LNCaP clone FGC (cell line): ENCODE data around the gene SERPINA6.

Experiments used
- DNase-seq: peaks from one replicate; pipeline ENCODE4 v3.0.0-alpha.2; 2011; ENCODE audit warnings: low read depth
- H3K4me3 ChIP-seq: 2 replicates; pipeline ENCODE4 v1.5.1; 2011; ENCODE audit warnings: mild to moderate bottlenecking, low read depth, low read length, control low read depth
- TF ChIP-seq, protein P1 (sequence below): IDR thresholded peaks from 2 replicates; pipeline ENCODE4 v1.5.1; 2012; ENCODE audit warnings: mild to moderate bottlenecking; ENCODE audit not compliant: control insufficient read depth, insufficient read depth; ENCODE audit errors: extremely low read depth

Gene SERPINA6

DNA sequence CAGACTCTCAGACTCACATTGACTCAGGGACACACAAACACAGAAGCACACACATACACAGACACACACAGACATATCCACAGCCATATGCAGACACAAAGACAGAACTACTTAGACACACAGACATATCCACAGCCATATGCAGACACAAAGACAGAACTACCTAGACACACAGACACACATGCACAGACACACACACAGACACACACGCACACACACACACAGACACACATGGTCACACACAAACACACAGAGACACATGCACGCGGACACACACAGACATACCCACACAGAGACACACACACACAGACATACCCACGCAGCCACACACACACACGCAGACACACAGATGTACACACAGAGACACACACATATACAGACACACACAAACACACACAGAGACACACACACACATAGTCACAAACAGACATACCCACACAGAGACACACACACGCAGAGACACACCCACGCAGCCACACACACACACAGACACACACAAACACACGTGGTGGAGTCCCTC is 39.5 kb upstream of the SERPINA6 start:
- DNase-seq = no peak
- no peak overlapping the region for H3K4me3 ChIP-seq
- TF ChIP-seq, protein P1, sequence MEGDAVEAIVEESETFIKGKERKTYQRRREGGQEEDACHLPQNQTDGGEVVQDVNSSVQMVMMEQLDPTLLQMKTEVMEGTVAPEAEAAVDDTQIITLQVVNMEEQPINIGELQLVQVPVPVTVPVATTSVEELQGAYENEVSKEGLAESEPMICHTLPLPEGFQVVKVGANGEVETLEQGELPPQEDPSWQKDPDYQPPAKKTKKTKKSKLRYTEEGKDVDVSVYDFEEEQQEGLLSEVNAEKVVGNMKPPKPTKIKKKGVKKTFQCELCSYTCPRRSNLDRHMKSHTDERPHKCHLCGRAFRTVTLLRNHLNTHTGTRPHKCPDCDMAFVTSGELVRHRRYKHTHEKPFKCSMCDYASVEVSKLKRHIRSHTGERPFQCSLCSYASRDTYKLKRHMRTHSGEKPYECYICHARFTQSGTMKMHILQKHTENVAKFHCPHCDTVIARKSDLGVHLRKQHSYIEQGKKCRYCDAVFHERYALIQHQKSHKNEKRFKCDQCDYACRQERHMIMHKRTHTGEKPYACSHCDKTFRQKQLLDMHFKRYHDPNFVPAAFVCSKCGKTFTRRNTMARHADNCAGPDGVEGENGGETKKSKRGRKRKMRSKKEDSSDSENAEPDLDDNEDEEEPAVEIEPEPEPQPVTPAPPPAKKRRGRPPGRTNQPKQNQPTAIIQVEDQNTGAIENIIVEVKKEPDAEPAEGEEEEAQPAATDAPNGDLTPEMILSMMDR = no peak

DNA sequence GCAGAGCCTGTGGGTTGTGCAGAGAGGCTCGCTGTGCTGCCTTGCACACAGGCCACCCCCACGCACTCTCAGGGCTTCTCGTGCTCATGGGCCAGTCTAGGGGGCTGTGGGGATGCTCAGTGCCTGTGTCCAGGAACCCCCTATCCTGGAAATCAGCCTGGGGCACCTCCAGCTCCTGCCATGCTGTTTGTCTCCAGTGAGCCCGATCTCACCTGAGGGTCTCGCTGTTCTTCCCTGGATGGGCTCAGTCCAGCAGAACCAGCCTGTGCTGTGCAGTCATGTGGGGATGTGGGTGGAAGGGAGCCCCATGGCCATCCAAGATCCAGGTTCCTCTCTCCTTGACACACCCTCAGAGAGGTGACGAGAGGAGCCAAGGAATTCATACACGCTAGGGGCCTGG is 38.5 kb upstream of the SERPINA6 start:
- TF ChIP-seq, protein P1 = no peak
- DNase-seq = no peak
- H3K4me3 ChIP-seq = no peak overlapping the region

DNA sequence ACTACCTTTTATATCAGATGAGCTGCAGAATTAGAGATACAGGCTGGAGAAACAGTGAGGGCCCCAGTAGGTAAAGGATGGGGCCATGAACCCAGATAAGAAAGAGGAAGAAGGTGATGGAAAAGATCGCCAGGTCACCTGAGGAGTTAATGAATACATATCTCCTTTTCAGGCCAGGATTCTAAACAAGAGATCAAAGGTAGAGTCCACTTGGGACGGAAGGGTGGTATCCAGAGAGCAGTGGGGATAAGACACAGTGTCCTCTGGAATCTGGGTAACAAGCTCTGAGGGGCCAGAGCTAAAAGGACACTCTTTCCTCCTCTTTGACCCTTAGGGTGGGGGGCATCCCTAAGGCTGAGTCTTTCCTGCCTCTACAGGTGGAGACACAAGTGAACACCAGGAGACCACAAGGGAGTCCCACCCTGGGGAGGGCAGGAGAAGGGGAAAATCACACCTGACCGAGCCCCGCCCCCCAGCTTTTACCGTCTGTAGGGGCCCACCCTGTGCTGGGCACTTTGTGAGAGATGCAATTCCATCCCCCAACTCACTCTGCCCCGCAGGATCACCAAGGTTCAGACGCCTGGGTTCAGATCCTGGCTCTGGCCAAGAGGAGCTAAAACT is 37.9 kb upstream of the SERPINA6 start:
- H3K4me3 ChIP-seq = no peak overlapping the region
- TF ChIP-seq, protein P1 = no peak
- DNase-seq = no peak

DNA sequence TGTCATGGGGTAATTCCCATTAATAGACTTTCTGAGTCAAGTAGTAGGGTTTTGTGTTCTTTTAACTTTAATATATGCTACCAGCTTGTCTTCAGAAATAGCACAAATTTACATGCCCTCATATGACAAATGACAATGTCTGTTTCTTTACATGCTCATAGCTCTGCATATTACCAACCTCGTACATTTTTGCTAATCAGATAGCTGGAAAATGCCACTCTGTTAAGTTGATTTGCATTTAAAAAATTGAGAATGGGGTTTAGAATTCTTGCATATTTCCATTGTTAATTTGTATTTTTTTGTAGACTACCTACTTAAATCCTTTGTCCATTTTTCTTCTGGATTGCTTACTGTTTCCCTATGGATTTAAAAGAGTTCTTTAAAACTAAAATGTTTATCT is 34.0 kb upstream of the SERPINA6 start:
- TF ChIP-seq, protein P1 = no peak
- no peak overlapping the region for H3K4me3 ChIP-seq
- DNase-seq = no peak

DNA sequence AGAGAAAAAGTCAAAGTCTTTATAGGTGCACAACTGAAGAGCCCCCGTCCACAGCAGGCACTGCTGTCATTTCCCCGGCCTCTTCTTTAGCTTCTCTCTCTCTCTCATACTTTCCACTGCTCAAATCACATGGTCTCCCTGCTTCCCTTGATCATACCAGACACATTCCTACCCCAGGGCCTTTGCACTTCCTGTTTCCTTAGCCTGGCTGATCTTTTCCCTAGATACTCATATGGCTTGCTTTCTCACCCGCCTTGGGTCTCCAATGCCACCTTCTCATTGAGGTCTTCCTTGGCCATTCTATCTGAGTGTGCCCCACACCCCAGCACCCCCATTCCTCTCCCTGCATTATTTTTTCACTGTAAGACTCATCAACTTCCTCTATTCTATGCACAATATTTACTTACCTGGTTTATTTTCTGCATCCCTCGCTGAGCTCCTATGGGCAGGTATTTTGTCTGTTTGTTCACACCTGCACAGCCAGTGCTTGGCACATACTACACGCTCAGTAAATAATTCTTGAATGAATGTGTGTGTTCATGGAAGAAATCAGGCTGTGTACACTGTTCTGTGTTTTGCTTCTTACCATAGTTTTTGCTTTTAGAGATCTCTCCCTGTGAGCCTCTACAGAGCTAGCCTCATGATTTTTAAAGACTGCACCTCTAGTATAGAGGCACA is 33.4 kb upstream of the SERPINA6 start:
- H3K4me3 ChIP-seq = no peak overlapping the region
- DNase-seq = no peak
- TF ChIP-seq, protein P1 = no peak

DNA sequence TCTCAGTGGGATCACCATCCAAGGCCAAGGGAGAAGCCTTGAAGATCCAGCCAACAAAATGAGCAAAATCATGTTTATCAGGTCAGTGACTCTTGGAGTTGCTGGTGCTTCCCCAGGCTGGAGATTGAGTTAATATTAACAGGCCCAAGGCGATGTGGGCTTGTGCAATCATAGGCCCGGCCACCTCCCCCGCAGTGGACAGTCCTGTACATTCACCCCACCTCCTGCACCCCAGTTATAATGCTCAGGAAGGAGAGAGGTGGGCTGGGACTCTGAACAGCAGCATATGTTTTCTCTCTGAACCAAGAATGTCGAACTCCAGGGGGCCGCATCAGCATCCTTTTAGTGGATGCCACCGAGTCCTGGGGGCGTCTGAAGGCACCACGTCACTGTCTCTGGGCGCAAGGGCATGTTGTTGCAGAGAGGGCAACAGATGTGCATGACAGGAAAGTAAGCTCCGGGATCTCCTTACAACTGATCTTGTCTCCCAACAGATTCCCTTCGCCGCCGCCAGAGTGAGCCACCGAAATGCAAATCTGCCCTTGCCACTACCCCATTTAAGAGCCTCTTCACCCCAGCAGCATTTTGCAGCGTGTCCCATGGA is 32.2 kb upstream of the SERPINA6 start:
- no peak overlapping the region for H3K4me3 ChIP-seq
- TF ChIP-seq, protein P1 = peak; percentile 48

More for the DNA sequence above, 32.2 kb upstream of the SERPINA6 start:
- no peak for DNase-seq
